Activated CD4-positive, alpha-beta T cell treated with anti-CD3 and anti-CD28 coated beads, Interleukin-2, amount 50 U/mL, for 24 hours (primary cell): ENCODE results near the gene NR6A1.

Experiments
- DNase-seq, 2 donors: peaks; one replicate each; pipeline ENCODE4 v3.0.0-alpha.2; 2020; ENCODE audit warnings: low read depth in 1 of 2, low spot score in 1 of 2

Gene NR6A1

DNA sequence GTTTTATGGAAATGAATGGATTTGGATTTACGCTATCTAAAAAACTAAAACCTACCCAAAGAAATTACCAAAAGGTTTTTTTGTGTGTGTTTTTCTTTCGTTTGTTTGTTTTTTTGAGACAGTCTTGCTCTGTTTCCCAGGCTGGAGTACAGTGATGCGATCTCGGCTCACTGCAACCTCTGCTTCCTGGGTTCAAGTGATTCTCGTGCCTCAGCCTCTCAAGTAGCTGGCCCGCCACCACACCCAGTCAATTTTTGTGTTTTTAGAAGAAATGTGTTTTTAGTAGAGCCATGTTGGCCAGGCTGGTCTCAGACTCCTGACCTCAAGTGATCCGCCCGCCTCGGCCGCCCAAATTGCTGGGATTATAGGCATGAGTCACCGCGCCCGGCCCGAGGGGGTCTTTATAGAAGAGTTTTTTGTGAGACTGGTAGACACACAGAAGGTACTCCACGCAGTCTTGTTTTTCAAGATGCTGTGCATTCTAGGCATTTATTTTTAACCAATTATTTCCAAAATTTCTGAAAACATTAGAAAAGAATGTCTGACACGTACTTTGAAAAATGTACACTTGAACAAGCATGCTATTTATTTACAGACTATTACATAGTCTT is 75.7 kb downstream of the NR6A1 start:
- DNase-seq, result no peak

DNA sequence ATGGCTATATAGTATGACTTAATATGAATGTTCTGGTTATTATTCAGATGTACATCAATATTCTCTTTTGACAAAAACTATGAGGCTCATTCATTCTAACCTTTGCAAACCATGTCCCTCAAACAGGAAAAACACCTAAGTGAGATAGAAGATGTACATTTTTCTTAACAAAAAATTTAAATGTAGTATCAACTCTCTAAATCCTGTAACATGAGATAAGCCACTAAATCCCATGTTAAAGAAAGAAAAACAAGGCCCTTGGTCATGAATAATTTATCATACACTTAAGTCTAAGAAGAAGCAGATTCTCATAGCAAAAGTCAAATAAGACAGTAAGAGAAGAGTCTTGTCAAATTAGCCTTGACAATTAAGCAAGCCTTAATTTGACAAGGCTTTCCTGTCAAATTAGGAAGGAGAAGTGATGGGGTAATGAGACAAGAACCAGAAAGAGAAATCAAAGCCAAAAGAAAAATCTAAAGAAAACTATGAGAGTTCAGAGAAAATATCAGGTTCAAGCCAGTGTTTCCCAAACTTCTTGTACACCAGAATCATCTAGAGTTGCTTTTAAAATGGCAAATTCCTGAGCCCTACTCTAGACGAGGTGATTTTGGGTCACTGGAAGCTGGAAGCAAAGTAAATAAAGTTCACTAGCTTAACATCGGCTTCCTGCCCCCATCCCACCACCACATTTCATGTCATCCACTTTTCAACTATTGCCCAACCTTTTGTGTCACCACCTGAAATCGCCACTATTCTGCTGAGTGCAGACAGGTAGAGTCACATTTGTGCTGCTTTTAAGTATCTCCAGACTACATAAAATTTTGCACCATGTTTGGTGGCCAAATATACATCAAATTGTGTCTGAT is 76.5 kb downstream of the NR6A1 start:
- DNase-seq, result no peak

DNA sequence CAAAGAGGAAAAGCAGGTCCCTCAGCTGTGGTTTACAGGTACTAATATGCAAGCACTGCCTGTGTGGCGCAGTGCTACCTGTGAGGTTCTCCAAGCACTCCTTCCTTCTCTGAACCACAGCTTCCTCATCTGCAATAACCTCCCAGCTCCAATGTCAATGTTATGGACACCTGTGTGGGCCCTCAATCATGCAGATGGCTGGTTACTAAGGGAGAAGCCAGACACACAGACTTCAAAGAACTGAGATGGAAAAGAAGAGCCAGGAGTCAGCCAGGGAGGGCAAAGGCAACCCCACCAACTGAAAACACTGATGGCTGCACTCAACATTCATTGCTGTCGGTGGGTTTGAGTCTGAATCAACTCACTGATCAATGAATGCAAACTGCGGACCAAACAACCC is 77.7 kb downstream of the NR6A1 start:
- DNase-seq, result no peak

DNA sequence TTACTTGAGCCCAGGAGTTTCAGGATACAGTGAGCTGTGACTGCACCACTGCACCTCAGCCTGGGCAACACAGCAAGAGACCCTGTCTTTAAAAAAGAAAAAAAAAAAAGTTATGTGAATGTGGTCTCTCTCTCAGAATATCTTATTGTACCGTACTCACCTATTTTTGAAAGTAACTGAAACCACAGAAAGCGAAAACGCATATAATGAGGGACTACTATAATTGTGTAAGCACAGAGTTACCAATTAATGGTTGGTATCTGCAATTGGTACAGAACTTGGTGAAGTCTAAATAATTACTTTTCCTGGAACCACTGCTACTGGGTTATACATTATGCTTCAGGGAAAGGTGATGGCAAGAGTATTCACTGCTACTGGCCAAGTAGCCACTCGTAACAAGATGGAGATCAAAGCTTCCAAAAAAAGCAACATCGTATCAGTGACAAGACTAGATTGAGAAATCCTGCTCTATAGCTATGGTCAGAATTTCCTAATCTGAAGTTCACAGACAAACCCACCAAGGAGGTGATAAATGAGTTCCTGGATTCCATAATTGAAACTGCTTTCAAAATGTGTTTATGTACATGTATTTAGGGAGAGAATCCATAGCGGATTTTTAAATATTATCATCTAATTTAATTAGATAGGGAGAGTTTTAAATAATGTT is 82.7 kb downstream of the NR6A1 start:
- DNase-seq, result no peak

DNA sequence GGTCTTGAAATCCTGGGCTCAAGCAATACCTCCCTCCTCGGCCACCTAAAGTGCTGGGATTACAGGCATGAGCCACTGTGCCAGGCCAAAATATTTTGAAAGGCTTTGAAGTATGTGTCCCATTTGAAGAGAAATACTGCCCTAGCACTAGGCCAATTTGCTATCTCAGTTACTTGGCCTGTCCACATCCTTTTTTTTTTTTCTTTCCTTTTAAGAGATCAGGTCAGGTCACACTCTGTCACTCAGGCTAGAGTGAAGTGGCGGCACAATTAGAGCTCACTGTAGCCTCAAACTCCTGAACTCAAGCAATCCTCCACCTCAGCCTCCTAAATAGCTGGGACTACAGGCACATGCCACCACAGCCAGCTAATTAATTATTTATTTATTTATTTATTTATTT is 84.2 kb downstream of the NR6A1 start:
- no peak for DNase-seq

DNA sequence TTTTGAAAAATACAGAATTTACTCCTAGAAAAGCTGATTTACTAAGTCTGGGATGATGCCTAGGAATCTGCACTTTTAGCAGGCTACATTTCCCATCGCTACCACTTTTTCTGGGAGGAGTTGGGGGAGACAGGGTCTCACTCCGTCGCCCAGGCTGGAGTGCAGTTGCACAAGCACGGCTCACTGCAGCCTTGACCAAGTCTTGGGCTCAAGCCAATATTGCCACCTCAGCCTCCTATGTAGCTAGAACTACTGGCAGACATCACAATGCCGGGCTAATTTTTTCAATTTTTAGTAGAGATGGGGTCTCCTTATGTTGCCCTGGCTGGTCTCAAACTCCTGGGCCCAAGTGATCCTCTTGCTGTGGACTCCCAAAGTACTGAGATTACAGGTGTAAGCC is 85.9 kb downstream of the NR6A1 start:
- no peak for DNase-seq

DNA sequence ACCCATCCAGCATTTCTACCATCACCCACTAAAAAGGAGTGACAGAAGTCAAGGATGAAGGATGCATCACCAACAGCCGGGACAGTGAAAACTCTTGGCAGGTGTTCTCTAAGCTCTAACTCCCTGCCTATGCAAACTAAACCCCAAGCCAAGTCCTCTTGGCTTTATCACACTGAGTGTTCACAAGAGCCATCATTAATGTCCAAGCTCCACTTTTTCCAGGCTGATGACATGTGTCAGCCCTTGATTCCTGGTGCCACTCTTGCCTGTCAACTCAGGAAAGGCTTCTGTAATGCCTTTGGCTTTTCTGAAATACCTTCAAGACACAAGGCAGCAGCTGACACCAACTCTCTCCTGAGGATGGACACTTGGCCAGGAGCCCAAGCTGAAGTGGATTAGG is 86.9 kb downstream of the NR6A1 start:
- no peak for DNase-seq

DNA sequence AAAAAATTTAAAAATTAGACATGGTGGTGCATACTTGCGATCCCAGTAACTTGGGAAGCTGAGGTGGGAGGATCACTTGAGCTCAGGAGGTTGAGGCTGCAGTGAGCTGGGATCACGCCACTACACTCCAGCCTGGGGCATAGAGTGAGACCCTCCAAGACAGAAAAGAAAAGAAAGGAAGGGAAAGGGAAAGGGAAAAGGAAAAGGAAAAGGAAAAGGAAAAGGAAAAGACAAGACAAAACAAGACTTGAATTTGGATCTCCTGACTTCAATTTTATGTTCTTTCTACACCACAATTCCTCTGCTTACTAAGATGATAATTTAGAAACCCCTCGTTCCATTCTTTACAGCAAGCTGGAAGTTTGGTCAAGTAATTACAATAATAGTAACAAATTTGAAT is 88.1 kb downstream of the NR6A1 start:
- DNase-seq, result no peak

DNA sequence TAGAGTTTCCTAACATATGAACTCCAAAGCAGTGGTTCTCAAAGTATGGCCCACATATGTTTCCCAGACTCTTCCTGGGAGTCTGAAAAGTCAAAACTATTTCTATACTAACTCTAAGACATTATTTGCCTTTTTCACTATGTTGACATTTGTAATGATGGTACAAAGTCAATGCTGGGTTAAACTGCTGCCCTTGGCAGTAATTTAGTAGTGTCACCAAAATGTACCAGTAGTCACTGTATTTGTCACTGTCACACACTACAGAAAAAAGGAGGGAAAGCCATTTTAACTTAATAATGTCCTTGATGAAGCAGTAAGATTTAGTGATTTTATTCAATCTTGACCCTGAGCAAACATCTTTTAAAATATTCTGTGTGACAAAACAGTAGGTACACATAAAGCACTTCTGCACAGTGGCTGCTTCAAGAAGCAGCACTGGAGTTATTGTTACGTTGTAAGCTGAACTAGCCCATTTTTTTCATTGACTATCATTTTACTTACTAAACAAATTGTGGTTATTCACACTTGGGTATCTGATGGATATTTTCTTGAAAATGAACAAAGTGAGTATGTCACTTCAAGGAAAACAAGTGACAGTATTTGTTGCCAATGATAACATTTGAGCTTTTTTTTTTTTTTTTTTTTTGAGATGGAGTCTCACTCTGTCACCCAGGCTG is 90.3 kb downstream of the NR6A1 start:
- DNase-seq, result no peak

DNA sequence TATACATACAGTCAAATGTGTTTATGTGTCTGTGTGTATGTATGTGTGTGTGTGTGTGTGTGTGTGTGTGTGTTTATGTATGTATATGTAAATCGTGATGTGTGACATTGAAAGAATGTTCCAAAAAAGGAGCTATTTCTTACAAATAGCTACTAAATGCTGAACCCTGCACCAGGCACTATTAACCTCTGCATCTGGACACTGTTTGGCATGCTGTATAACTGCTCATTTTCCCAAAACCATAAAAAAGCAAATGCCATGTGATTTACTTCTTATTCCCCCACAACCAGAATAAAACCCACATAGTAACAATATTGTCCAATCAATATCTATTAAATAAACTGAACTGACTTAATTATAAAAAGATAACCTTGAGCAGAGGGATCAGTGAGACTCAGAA is 91.1 kb downstream of the NR6A1 start:
- no peak for DNase-seq

DNA sequence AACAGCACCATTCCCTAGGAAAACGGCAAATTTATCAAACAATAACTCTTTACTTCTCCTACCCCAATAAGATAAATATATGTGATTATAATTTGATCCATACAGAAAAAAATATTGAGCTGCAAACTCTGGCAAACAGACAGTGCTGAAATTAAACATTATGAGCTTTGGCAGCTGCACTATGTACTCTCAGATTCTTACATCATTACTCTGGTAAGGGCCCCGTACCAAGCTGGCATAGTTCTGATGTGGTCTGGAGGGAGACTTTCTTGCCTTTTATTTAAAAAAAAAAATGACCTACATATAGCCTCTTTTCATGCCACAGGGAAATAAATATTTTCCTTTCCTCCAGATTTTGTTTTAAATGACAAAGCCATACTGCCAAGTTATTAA is 95.0 kb downstream of the NR6A1 start:
- DNase-seq, result no peak

DNA sequence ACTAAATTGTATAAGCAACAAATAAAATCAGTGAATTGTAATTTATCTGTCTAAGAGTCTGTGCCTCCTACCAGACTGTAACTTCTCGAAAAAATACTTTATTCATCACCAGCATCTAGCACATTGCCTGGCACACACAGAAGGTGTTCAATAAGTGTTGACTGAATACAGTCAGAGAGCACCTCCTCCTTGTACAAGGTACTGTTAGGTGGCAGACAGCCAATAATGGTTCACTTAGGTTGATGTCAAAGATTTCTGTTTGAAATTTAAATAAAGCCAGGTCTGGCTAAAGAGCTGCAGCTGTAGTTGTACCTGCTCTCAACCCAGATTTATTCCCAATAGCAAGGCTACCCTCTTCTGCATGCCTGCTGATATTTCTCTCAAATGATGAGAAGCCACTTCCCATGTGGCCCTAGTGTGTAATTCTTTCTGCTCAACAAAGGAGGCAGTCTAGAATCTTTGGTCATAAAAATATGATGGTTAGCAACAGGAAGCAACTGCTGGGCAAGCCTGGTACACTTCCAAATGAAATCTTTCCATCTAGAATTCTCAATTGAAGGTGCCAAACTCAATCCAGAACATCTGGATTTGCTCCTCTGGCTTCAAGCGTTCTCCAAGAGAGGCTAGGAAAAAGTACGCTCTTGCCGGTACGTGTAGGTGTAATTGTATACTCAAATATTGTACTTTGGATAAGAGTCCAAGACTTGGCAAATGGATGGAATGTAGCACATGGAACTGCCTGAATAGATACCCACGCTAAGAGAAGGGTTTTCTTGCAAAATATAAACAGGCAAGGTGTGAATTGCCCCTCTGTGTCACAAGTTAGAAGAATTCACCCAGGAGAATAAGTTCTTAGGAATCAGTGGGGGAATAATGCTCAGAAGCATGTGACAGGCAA is 95.6 kb downstream of the NR6A1 start:
- DNase-seq, result no peak

DNA sequence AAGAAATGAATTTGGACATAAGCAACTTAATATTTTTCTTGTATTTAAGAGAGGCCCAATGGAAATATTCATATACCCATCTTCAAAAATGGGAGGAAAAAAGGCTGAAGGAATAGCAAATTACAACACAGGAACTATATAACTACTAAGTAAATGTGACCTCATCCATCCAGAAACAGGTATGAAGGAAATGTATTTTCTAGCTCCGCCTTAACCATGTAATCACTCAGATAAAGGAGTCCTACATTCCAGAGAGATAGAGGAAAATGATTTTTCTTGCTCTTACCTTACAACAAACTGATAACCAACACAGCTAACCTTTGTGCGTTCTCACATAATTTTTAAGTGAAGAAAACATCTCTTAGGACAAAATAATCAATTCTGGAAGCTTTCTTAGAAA is 96.5 kb downstream of the NR6A1 start:
- DNase-seq, result no peak

DNA sequence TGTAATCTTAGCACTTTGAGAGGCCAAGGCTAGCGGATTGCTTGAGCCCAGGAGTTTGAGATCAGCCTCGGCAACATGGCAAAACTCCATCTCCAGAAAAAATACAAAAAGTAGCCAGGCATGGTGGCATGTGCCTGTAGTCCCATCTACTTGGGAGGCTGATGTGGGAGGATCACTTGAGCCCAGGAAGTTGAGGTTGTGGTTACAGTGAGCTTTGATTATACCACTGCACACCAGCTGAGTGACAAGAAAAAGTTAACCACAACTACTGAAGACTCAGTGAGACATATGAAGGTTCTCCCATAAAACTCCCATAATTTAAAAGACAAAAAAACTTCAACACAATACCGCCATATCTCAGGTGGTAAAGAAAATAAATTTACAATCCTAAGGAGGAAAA is 98.0 kb downstream of the NR6A1 start:
- no peak for DNase-seq

DNA sequence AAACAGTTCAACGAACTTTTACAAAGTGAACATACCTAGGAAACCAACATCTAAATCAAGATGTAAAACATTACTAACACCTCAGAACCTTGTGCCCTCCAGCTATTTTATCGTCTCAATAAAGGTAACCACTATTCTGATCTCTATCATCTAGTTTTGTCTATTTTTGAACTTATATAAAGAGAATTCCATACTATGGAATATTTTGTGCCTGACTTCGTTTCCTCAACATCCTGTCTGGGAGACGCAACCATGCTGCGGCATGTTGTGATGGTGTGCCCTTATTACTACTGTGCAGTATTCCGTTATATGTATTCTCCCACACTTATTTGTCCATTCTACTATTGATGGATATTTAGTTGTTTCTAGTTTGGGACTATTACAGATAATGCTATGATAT is 99.2 kb downstream of the NR6A1 start:
- no peak for DNase-seq

DNA sequence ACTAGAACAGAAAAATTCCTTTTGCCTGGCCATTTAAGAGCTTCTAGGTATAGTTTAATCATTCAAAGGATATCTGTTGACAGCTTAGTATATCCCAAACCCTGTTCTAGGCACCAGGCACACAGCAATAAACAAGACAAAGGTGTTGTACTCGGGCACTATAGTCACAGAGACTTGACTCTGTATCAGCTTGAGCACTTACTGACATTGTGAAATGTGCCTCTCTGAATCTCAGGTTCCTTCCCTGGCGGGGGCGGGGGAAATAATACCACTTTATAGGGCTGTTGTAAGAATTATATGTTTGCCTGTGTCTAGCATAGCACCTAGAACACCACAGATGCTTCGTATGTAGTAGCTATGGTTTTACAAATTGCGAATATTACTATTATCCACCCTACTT is 104.5 kb downstream of the NR6A1 start:
- DNase-seq, result no peak

DNA sequence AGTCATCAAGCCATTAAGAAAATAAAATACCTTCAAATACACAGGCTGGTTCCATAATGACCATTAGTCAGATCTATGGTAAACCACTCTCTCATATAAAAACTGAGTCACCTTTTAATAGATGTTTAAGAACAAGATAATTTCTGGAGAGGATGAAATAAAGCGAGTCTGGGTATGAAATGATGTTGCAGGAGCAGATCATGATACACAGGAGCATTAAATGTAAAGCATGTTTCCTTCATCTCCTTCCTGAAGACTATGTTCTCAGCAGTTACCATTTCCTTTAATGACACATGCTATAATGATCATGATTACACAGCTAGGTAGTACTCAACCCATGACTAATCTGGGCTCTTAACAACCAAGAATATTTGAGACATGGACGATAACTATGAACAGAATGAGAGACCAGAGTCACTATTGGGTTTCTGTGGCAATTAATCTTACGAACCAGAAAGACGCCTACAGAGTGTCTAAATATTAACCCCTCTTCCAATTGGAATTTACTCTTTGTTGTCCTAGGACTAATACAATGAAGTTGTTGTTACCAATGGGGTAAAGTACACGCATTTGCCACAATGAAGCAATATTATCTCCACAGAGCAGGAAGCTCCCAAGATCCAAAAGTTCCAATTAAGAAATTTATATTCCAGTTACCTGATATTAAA is 105.6 kb downstream of the NR6A1 start:
- no peak for DNase-seq

DNA sequence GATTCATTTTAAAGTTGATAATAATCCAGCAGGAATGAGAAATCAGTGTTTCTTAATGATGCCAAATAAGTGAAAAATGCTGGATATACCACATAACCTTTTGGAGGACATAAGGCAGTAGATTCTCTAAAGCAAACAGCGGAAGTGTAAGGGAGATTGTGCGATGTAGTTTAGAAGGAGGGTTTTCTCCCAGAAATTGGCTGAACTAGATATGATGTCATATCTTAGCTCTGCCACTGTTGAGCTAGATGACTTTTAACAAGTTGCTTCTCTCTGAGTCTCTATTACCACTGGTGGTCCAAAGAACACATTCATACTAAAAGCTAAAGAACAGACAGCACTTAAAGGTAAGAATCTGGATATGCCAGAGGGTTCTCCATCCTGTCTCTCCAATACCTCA is 107.0 kb downstream of the NR6A1 start:
- no peak for DNase-seq

DNA sequence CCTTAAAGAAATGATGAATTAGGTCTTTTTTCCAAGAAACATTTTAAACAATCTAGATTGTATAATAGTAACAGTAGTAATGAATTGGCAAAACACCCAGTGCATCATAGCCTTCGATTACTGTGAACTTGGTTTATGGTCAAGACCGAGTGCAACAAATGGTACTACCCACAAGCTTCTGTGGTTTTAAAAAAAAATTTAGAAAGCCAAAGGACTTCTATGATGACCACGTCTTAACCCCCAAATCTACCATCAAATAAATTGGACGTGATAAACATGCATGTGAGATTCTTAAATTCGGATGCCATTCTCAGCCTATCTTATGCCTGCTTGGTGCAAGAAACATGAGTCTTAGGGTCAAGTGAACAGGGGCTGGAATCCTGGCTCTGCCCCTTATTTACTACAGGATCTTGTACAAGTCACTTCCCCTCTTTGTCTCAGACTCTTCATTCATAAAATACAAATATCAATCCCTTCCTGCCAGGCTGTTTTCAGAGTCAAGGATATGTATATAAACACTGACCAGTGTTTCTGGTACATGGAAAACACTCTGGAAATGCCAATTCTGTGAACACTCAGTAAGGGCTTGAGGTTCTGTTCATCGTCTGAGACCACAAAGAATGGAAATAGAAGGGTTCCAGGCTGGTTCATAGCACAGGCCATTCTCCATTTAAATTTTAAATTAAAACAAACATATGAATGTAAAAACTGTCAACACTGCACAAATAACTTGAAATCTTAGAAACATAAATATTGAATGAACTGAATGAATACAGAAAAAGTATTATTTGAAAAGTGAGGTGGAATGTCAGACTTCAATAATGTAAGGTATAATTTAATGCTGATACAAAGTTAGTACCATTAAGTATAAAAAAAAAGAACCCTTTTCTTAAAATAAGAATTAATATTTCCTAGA is 107.8 kb downstream of the NR6A1 start:
- no peak for DNase-seq
